SK-N-MC (cell line): ENCODE data around the gene PTGES2.

Experiments used
- EZH2 ChIP-seq: fragments of 200-600 bp; sonication (generic); IDR thresholded peaks from one replicate; pipeline ENCODE4 v1.6.1; 2017; ENCODE audit warnings: antibody characterized with exemption
- POLR2AphosphoS5 ChIP-seq: IDR thresholded peaks from 2 replicates; pipeline ENCODE4 v1.6.1; 2012; ENCODE audit warnings: mild to moderate bottlenecking, low read depth, low read length, borderline replicate concordance

DNA sequence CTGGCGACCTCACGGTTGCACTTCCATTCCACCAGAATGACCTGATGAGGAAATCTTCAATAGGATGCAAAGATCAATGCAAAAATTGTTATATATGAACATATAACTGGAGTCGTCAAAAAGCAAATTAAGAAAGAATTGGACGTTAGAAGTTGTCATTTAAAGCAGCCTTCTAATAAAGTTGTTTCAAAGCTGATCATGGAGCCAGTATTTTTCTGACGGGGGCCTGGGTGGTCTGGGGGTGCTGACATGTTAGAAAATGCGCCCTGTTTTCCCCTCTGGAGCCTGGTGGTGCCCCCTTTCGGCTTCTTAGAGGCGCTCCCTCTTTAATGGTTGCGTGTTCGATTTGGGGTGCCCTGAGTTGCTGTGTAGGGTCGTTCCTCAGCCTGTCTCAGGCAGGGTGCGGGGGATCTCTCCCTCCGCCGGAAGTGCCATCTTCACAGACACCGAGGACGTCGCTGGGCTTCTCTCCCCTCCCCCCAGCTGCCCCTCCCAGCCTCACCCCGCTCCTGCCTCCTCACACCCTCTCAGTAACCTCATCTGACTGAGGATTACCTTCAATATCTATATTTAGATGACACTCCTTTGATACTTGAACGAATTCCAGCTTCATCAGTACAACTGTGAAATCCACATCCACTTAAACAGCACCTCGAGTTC, 18.3 kb downstream of the PTGES2 start:
- no peak for TF ChIP-seq POLR2AphosphoS5
- no peak for TF ChIP-seq EZH2
